HUDEP-2 (cell line): ENCODE data around the gene PARL.

Experiments used
- DNase-seq, 76 experiments: peaks; one replicate each; lab custom pipeline; 2025; ENCODE audit not compliant: unreplicated experiment in 76 of 76; lab: John Stamatoyannopoulos, UW

The PARL gene

DNA sequence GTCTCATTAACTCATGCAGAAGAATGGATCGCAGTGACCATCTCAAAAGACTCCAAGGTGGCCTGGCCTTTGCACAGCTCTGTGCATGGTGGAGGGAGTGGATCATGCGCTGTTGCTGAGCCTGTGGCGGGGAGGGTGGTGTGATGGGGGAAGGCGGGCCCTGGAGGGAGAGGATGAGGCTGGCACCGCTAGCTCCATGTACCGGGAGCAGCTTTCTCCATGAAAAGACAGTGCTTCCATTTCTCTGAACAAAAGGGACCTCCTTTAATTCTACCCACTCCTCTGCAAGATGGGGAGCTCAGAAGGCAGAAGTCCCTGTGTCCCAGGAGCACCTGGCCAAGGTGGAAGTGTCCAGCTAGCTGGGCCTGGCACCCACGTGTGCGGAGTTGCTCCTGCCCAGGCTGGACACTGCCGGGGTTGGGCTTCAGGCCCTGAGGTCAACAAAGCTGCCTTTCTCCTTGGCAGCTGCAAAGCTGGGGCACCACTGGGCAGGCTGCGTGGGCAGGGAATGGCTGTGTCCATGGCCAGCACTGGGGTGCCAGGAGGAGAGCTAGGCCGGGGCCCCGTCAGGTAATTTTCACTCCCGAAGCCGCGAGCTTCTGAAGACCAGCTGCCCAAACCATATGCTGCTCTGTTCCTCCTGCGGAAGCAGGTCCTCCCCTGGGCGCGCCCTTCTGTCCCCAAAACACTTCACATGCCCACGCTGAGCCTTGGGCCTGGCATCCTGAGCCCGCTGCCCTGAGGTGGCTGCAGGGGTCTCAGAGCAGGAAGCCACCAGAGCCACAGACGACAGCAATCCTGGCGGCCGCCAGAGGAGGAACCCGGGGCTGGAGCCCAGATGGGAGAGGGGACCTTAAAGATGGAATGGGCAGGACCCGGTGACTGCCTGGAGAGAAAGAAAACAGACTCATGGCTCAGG lies 65.7 kb downstream of the PARL start:
- DNase-seq: no peak

DNA sequence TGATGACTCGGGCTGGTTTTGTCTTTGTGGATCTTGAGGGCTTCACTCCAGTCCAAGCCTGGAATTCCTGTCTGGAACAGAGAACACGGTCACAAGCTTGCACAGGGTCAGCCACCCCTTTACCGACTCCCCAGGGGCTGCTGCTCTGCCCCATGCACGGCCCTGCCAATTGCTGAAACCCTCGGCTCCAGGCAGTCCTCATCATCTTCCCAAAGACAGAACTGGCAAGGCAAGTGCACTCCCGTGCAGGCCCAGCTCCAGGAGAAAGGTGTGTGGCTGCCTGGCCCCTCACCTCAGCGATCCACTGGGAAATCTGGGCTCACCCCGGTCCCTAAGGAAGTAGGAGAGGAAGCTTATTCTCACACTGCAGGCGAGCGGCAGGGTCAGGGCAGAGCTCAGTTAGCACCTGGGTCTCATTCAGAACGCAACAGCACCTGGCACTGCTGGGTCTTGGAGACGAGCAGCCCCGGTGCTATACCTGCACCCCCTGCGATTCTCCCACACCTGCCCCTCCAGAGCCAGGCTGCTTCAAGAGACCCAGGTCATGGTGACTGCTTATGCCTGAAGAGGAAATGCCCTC lies 66.5 kb downstream of the PARL start:
- DNase-seq: no peak

GRCh38 chr3:183817639-183818038 lies 67.0 kb downstream of the PARL start:
- DNase-seq: no peak

DNA sequence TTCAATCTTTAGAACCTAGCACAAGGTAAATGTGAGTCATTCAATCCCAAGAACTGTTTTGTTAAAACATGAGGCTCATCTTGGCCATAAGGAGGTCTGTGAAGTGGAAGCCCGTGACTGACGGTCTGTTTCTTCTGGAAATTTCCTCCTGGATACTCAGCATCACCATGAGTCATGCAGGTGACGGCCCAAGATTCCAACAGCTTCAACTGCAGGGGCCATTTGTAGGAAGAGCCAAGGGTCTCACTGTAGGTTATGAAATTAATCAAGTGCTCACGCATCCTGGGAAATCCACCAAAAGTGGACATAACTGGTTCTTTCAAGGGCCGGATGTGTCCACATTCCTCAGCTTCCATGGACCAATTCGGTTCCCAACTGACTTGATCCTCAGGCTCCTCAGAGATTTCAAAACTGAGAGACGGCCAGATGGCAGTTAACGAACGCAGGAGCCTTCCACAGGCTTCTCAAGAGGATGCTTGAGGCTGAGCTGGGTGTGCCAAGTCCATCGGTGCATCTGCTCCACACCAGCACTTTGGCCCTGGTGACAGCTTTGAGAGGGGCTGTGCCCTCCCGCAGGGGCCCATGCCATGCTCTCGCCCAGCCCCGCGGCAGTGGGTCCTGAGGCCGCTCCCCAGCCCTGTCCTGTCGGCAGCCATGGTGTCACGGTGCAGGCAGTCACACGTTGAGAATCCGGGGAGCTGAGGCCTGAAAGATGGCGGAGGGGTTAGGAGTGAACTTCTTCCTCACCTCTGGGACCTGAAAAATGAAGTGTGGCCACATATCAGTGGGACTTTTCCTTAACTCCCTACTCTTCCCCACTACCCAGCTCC lies 67.8 kb downstream of the PARL start:
- DNase-seq: no peak

- DNase-seq: no peak
Observed at GRCh38 chr3:183815951-183816475, 68.7 kb downstream of the PARL start.

- no peak for DNase-seq
Observed at GRCh38 chr3:183815563-183815940, 69.1 kb downstream of the PARL start.

GRCh38 chr3:183814240-183814639 lies 70.4 kb downstream of the PARL start:
- DNase-seq: no peak

- DNase-seq: no peak
Observed at GRCh38 chr3:183812761-183813445, 71.8 kb downstream of the PARL start.

DNA sequence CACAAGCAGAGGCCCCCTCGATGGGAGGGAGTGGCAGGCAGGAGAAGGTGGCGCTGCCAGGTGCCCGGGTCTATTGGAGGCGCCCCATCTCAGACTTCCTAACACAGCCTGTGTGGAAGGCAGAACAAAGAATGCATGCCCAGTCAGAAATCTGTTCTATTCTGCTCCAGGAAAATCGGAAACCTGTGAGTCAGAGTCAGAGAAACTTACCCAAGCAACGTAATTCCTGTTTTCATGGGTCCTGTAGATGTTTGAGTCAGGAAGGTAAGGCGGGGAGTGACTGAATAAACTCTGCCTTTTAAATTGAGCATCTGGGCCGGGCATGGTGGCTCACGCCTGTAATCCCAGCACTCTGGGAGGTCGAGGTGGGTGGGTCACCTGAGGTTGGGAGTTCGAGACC lies 73.0 kb downstream of the PARL start:
- DNase-seq: no peak

GRCh38 chr3:183810643-183811594 lies 73.8 kb downstream of the PARL start:
- no peak for DNase-seq

DNA sequence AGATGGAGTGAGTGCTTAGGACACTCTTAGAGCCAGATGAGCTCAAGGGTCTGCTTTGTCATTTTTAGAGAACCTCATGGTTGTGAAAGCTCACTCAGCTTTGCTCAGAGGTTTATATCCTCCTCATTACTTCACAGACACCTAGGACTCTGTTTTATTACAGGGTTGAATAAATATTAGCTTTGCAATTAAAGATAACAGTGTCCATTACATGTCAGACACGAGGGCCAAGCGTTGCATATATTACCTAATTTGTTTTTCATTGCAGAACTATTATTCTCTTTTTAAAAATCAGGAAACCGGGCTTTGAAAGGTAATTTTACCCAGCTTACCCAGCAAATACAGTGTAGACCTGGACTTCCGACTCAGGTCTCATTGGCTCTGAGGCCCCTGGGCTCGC lies 75.4 kb downstream of the PARL start:
- no peak for DNase-seq

GRCh38 chr3:183808355-183808754 lies 76.3 kb downstream of the PARL start:
- DNase-seq: no peak

GRCh38 chr3:183807881-183808280 lies 76.8 kb downstream of the PARL start:
- DNase-seq: no peak

DNA sequence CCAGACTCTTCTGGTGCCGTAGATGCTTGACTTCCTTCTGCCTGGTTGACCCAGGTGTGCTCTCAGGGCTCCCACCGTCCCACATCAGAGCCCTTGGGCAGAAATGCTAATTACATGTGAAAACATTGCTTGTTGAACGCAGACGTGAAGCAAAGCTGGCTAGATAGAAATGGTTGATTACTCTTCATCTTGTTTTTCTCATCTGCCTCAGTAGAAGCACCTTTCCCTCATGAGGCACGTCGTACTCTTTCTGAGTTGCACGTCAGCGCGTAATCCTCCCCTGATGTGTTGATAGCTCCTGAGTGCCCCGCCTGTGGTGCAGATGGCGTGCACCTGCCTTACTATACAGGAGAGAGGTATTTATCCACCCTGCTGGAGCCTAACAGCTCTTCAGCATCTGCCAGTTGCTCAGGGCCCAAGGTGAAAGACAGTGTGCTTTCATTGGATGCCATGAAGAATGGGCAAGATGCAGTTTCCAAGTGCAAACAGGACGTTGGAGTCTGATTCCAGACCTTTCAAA lies 77.4 kb downstream of the PARL start:
- no peak for DNase-seq

- peak in 1 of 76 experiments; percentile 16 for DNase-seq
Observed at GRCh38 chr3:183802989-183803388, 81.7 kb downstream of the PARL start.

- DNase-seq: no peak
Observed at GRCh38 chr3:183801601-183802000, 83.1 kb downstream of the PARL start.

- DNase-seq: no peak
Observed at GRCh38 chr3:183800243-183800863, 84.3 kb downstream of the PARL start.

DNA sequence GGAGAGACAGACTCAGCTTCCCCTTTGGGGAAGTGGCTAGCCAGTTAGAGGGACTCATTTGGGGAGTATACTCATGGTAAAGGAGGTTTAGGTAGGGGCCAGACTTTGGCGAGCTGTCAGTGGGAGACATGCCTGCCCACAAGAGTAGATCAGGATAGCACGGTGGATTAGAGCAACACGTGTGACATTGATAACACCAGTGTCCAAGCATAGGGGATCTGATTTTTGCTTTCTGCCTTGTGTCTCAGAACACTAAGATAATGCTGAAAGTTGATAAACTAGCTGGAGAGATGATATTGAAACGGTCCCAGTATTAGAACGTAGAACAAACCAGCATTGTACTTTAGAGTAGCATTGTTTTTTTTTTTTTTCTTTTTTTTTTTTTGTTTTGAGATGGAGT lies 85.2 kb downstream of the PARL start:
- peak in 36 of 76 experiments; percentile 3 to 64 (median 27) for DNase-seq

DNA sequence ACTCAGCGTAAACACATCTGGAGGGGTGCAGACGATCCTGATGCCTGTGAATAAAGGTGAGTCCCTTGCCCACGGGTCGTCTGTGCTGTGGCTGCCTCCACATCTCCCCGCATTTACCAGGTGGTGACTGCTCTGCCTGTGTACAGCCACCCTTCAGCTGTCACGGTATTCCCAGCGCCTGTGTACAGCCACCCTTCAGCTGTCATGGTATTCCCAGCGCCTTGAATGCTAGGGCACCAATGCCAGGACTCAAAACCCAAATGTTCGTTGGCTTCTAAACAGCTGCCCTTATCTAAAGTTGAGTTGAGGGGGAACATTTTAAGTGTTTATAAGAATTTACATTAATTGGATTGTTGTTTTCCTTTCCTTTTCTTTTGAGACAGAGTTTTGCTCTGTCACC lies 86.7 kb downstream of the PARL start:
- DNase-seq: no peak
